ENCODE measurements around the gene MARK3. TPM values are rescaled to one million over a fixed set of nuclear protein-coding genes. Genes with fewer than 3 reads are reported as not detected.

The MARK3 gene
- total RNA-seq, 1 experiment from 2014 or later: 81.9 TPM

GRCh38 chr14:103340480-103341212 lies 44.6 kb upstream of the MARK3 start:
- Histone ChIP-seq H3K9ac (ENCODE audit: extremely low read depth, insufficient read length, low read length) (no peak overlapping the region), H3K18ac (ENCODE audit: insufficient read length, low read depth, low read length) (no peak overlapping the region), H2AK5ac (ENCODE audit: insufficient read length, low read length) (no peak overlapping the region), H2BK120ac (ENCODE audit: low read depth, low read length, poor library complexity, severe bottlenecking) (no peak overlapping the region), H3K56ac (ENCODE audit: insufficient read length, low read depth, low read length) (no peak overlapping the region), H2BK15ac (ENCODE audit: low read depth, low read length) (no peak overlapping the region), H4K91ac (ENCODE audit: insufficient read length, low read depth, low read length) (no peak overlapping the region), H3K9me3 (ENCODE audit: control insufficient read depth, low read depth, low read length) (no peaks in the 10 kb centered on the region), H3K4me1 (ENCODE audit: insufficient read depth, low read length) (no peaks in the 10 kb centered on the region), H3K27me3 (ENCODE audit: insufficient read depth, low read length) (no peaks in the 10 kb centered on the region), H2BK12ac (ENCODE audit: insufficient read length, low read depth, low read length) (no peak overlapping the region), H3K27ac (ENCODE audit: insufficient read length, low read depth, low read length) (no peak overlapping the region), H4K20me1 (ENCODE audit: control insufficient read depth, insufficient read depth, insufficient read length) (no peaks in the 10 kb centered on the region), H4K5ac (ENCODE audit: insufficient read length, low read depth, low read length) (no peak overlapping the region), H3K4ac (ENCODE audit: low read depth, low read length) (no peak overlapping the region), H3K23ac (ENCODE audit: insufficient read length, low read depth, low read length) (no peak overlapping the region), H3K79me2 (ENCODE audit: insufficient read depth, low read length) (no peaks in the 10 kb centered on the region), H3K4me2 (ENCODE audit: insufficient read depth, insufficient read length, low read length) (no peak overlapping the region), H2BK5ac (ENCODE audit: insufficient read length, low read length) (no peak overlapping the region), H3K79me1 (ENCODE audit: insufficient read depth, low read depth, low read length, poor library complexity, severe bottlenecking) (no peaks in the 10 kb centered on the region), H3T11ph (ENCODE audit: low read length) (no peak overlapping the region), H2AFZ (ENCODE audit: low read length) (no peak overlapping the region), H3K23me2 (ENCODE audit: insufficient read length, low read depth, low read length, poor library complexity, severe bottlenecking) (no peaks in the 10 kb centered on the region), H4K8ac (replicated peaks; ENCODE audit: insufficient read length, low read depth, low read length) (no peak overlapping the region), H2BK20ac (ENCODE audit: low read depth, low read length, poor library complexity, severe bottlenecking) (no peak overlapping the region), H3K14ac (ENCODE audit: insufficient read depth, low read length) (no peak overlapping the region)
- H3K9me3 Mint-ChIP-seq: no peaks in the 10 kb centered on the region
- H3K27ac Mint-ChIP-seq: peak overlapping the region in 1 of 3 experiments; percentile 32; a peak in 2 of 7 replicates
- H3K27me3 Mint-ChIP-seq (ENCODE audit: low read depth): no peaks in the 10 kb centered on the region
- H3K4me3 Mint-ChIP-seq: no peak overlapping the region
- peaks cover 74 to 95% (median 93%) of the 10 kb centered on the region in 3 experiments for H3K36me3 Mint-ChIP-seq (ENCODE audit: insufficient read depth in 1 of 3, low read depth in 3 of 3)
- H3K4me1 Mint-ChIP-seq: peaks cover 12 to 15% of the 10 kb centered on the region in 2 experiments
- no peak for TF ChIP-seq CTCF (conservative IDR thresholded peaks at IDR 0.05)
- no CpG with 5 or more reads among the region's 6 CpGs for WGBS (ENCODE audit: extremely low coverage, insufficient read length, low lambda C conversion rate)
- DNase-seq: no peak

Data from H9 (cell line).